HG02763 (cell line): Measurements from ENCODE around the gene DARS2.
A peak's percentile ranks its signal among the peaks of the same experiment; 100 is the strongest.
"Not testable (repeated sequence)": the region's sequence is repeated elsewhere in the genome, so short reads cannot be mapped to it uniquely, and the experiment has no call there.

ENCODE experiments used
- ATAC-seq: cut with Tn5 transposase; IDR thresholded peaks from one replicate; pipeline ENCODE4 v1.9.1; 2021; ENCODE audit warnings: mild to moderate bottlenecking, moderate library complexity; ENCODE audit not compliant: unreplicated experiment

DARS2 gene

DNA sequence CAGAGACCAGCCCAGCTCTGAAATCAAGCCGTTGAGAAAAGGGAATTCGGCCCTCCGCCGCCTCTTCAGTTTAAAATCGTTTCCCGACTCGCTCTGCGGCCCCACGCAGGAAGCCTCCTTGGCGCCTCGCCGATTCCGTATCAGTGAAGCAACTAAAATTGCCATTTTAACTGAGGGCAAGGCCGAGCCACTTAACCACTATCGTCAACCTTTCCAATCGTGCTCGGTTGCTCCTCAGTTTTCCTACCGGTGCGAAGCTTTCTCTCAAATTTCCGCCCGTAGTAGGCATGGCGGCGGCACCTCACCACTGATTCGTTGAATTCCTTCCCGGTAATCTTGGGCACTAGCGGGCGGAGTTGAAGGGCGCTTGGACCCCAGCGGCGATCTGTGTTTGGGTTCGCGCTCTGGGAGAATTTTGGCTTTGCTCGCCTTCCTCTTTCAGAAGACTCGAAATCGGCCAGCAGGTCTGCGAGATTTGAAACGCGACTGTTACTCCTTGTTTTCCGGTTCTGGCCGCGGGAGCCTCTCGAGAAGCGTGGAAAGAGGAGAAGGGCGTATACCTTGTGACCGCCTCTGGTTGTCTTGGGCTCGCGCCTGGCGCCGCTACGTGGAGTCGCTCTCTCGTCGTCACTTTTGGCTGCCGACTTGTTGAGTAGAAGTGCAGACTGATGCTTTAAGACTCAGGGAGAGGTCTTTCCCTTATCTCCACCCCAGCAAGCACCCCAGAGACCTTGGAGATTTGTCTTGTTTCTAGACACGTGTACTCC is at the start of gene DARS2, which contains the start of gene CENPL:
DARS2 (plus strand) TSS at position 359 of the 767 bp plus-strand sequence. CDS start 557 bp downstream, outside the sequence.
CENPL (minus strand) TSS at position 569 of the 767 bp plus-strand sequence. CDS start 13,584 bp downstream, outside the sequence.
- peak; percentile 86 for ATAC-seq

DNA sequence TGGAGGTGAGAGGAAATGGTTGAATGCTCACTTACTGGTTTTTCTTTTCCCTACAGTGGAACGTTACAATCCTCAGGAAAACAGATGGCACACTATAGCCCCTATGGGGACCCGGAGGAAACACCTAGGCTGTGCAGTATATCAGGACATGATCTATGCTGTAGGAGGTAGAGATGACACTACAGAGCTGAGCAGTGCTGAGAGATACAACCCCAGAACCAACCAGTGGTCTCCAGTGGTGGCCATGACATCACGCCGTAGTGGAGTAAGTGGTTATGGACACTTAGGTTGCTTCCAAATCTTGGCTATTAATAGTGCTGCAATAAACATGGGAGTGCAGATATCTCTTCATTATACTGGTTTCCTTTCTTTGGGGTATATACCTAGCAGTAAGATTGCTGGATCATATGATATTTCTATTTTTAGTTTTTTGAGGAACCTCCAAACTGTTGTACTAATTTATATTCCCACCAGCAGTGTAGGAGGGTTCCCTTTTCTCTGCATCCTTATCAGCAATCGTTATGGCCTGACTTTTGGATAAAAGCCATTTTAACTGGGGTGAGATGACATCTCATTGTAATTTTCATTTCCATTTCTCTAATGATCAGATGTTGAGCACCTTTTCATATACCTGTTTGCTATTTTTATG is 48.8 kb upstream of the DARS2 start:
- ATAC-seq = no peak

GRCh38 chr1:173779936-173780335 is 44.5 kb upstream of the DARS2 start:
- no peak for ATAC-seq

GRCh38 chr1:173784997-173785396 is 39.5 kb upstream of the DARS2 start:
- ATAC-seq = no peak

- ATAC-seq = no peak
Measured at GRCh38 chr1:173789841-173790240, 34.6 kb upstream of the DARS2 start.

DNA sequence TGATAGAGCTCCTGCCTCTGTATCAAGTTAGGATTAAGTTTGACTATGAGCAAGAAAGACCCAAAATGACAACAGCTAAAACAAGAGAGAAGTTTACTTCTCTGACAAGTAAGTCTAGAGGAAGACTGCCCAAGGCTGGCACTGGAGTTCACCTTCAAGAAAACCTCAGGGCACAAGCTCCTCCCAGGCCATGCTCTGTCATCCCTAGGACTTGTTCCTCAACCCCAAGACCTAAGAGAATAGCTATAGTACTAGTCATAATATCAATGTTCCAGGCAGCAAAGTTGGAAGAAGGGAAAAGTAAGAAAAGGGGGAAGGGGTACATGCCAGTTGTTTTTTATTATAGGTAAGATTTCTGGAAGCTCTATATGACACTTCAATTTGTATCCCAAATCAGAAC is 26.4 kb upstream of the DARS2 start:
- ATAC-seq = no peak

GRCh38 chr1:173799995-173800394 is 24.5 kb upstream of the DARS2 start:
- ATAC-seq = not testable (repeated sequence)

DNA sequence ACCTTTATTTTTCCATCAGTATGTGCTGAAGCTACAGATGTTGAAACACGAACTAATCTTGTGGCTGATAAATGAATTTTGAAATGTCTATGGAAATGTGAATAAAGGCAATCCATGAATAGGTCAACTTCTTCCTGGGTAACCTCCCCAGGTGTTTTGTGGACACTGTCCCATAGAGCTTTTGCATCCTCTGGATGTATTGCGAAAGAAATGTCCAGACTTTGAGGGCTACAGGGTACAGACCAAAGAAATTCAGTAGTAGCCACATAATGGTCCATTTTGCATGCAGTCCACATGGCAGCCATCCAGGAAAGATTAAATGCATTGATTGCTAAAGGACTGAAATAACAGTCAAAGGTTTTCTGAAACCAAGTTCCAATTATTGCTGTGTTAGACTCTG is 21.5 kb upstream of the DARS2 start:
- no peak for ATAC-seq

DNA sequence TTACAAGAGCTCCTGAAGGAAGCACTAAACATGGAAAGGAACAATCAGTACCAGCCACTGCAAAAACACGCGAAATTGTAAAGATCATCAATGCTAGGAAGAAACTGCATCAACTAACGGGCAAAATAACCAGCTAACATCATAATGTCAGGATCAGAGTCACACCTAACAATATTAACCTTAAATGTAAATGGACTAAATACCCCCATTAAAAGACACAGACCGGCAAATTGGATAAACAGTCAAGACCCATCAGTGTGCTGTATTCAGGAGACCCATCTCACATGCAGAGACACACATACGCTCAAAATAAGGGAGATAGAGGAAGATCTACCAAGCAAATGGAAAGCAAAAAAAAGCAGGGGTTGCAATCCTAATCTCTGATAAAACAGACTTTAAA is 10.8 kb upstream of the DARS2 start:
- not testable (repeated sequence) for ATAC-seq

- ATAC-seq = no peak
Measured at GRCh38 chr1:173818459-173818858, 6.0 kb upstream of the DARS2 start.

GRCh38 chr1:173821680-173822079 is 2.8 kb upstream of the DARS2 start:
- no peak for ATAC-seq

DNA sequence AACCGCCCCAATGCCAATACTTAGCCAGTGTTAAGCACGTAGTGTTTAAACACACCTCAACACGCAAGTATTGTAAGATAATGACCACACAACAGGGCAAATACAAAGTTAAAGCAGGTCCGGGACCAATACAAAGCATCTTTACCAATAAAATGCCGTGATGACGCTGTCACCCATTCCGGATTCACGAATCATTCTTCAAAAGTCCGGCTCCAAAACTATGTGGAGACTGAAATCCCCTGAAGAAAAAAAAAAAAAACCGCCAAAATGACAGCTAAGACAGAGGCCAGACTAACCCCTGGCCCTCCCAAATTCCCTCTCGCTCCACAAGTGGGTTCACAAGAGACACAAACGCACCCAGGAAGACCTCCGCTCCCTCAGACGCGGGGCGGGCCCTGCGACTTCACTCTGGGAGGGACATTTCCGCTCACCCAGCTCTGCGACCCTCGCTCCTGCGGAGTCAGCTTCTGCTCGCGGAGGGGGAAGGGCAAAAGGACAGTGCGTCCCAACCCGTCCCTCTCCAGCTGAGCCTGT is 625 bp upstream of the DARS2 start:
- ATAC-seq = peak; percentile 31

- no peak for ATAC-seq
Measured at GRCh38 chr1:173827611-173828010, 3.1 kb downstream of the DARS2 start.

DNA sequence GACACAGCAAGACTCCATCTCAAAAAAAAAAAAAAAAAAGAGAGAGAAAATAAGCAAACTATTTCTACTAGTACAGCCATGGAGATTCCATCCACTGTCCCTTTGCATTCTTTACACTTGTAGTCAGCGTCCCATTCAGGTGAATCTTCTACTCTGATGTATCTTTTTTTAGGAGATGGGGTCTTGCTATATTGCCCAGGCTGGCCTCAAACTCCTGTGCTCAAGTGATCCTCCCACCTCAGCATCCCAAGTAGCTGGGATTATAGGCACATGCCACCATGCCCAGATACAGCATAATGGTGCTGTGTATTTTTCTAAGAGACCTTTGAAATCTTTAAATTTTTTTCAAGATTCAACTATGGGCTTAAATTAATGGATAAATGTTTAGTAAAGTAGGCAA is 8.3 kb downstream of the DARS2 start:
- ATAC-seq = no peak

- ATAC-seq = no peak
Measured at GRCh38 chr1:173852105-173852504, 27.6 kb downstream of the DARS2 start.

GRCh38 chr1:173853074-173853473 is 28.6 kb downstream of the DARS2 start:
- ATAC-seq = no peak

- ATAC-seq = no peak
Measured at GRCh38 chr1:173856014-173856413, 31.5 kb downstream of the DARS2 start.

DNA sequence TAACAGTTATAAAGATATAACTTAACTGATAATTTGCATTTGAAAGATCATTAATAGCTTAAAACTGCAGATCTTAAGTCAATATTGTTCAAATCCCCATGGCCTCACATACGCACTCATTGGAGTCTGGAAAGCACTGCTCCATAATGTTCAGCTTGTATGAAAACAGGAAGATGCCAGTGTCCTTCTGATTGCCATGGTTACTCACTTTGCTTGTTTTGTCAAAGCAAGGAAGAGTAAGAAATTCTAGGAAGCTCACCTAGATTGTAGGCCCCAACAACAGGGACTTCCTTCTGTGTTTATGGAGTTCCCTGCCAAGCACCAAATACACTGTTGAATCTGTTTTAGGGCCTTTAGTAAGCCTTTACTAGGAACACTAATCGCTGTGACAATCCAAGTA is 32.4 kb downstream of the DARS2 start:
- no peak for ATAC-seq

- ATAC-seq = no peak
Measured at GRCh38 chr1:173857363-173857917, 33.0 kb downstream of the DARS2 start.

DNA sequence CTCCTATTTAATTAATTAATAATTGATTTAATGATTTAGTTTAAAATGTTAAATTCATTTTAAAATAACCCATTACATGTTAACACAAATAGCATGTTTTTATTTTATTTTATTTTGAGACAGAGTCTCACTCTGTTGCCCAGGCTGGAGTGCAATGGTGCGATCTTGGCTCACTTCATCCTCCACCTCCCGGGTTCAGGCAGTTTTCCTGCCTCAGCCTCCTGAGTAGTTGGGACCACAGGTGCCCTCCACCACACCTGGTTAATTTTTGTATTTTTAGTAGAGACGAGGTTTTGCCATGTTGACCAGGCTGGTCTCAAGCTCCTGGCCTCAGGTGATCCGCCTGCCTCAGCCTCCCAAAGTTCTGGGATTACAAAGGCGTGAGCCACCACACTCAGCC is 35.1 kb downstream of the DARS2 start:
- not testable (repeated sequence) for ATAC-seq

DNA sequence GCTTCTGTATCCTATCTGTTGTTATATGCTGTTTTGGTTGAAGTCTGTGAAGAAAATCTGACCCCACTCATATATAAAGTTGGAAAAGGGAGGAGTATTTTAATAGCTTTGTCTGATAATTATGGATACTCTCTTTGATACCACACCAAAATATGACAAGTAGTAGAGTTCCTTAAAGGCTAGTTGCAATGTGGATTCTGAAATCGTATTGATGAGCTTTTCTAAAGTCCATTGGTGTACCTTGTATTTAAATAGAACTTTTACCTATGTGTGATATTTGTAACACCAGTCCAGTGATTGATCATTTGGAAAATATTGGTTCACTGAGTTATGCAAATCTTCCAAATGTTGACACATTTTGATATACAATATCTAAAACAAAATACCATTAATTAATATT is 35.6 kb downstream of the DARS2 start:
- no peak for ATAC-seq

DNA sequence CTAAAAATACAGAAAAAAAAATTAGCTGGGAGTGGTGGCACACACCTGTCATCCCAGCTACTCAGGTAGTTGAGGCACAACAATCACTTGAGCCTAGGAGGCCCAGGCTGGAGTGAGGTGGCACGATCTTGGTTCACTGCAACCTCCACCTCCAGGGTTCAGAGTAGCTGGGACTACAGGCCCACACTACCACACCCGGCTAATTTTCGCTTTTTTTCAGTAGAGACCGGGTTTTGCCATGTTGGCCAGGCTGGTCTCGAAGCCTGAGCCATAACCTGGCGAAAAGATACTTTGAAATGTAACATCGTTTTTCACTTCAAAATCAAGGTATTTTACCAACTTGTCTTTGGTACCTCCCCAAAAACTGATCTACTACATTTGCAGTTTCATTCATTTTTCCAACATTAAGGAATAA is 37.3 kb downstream of the DARS2 start:
- ATAC-seq = no peak
